HepG2 (cell line): ENCODE results near the gene SRPK3.

Source experiments
- CTCF ChIP-seq: sonication (generic); formaldehyde crosslinking; IDR thresholded peaks from 2 replicates; pipeline ENCODE4 v1.5.0; 2020; ENCODE audit warnings: mild to moderate bottlenecking, missing genetic modification reagents, moderate library complexity
- E2F5 ChIP-seq: sonication (generic); formaldehyde crosslinking; conservative IDR thresholded peaks from 2 replicates; pipeline ENCODE4 v1.4.0; 2020; ENCODE audit warnings: missing genetic modification reagents
- FOSL2 ChIP-seq: sonication (generic); formaldehyde crosslinking; IDR thresholded peaks from 2 replicates; pipeline ENCODE4 v1.4.0; 2020; ENCODE audit warnings: missing genetic modification reagents
- GABPA ChIP-seq, 2 experiments: IDR thresholded peaks; 2 replicates each; pipeline ENCODE4 v1.6.1; 2011 to 2016; ENCODE audit warnings: low read depth in 2 of 2, low read length in 1 of 2, missing biosample characterization in 1 of 2, missing genetic modification characterization in 1 of 2
- POLR2A ChIP-seq, 2 experiments: IDR thresholded peaks; 2 replicates each; pipeline ENCODE4 v1.6.1; 2011; ENCODE audit warnings: low read depth in 2 of 2, low read length in 2 of 2, mild to moderate bottlenecking in 1 of 2, moderate library complexity in 1 of 2; ENCODE audit not compliant: insufficient read depth in 1 of 2
- SMARCE1 ChIP-seq: fragments of 450-650 bp; IDR thresholded peaks from 2 replicates; pipeline ENCODE4 v1.6.1; 2017; ENCODE audit warnings: borderline replicate concordance
- ZFP41 ChIP-seq: sonication (generic); formaldehyde crosslinking; IDR thresholded peaks from 2 replicates; pipeline ENCODE4 v1.4.0; 2020; ENCODE audit warnings: mild to moderate bottlenecking, missing genetic modification reagents, borderline replicate concordance
- ZNF562 ChIP-seq: sonication (generic); formaldehyde crosslinking; IDR thresholded peaks from 2 replicates; pipeline ENCODE4 v1.8.0; 2022; ENCODE audit warnings: missing genetic modification reagents, borderline replicate concordance
- ZNF709 ChIP-seq: sonication (generic); formaldehyde crosslinking; IDR thresholded peaks from 2 replicates; pipeline ENCODE4 v1.5.0; 2020; ENCODE audit warnings: mild to moderate bottlenecking, missing genetic modification reagents

- TF ChIP-seq FOSL2 (CRISPR knock-in tag) (no peak), GABPA (IDR thresholded peaks at IDR 0.05; ENCODE audit: low read depth, low read length) (no peak), GABPA (CRISPR knock-in tag; IDR thresholded peaks at IDR 0.05; ENCODE audit: low read depth) (no peak), POLR2A (IDR thresholded peaks at IDR 0.05; ENCODE audit: insufficient read depth in 1 of 2, low read depth in 2 of 2, low read length in 2 of 2) (no peak), ZNF562 (no peak), ZNF709 (CRISPR knock-in tag) (no peak), CTCF (CRISPR knock-in tag) (no peak), E2F5 (no peak), ZFP41 (CRISPR knock-in tag) (no peak), SMARCE1 (no peak)
These were observed 11.5 kb downstream of the SRPK3 start for GRCh38 chrX:153792368-153792767.
